Measurements from ENCODE around the gene MS4A4A. TPM values are rescaled to one million over a fixed set of nuclear protein-coding genes. Genes with fewer than 3 reads are reported as not detected.

The MS4A4A gene
- total and polyA plus RNA-seq, 2 of the 4 experiments (the other 2 are of a cell fraction) = not detected

GRCh38 chr11:60252213-60253108 lies 28.0 kb upstream of the MS4A4A start (continued):
- TF ChIP-seq CHD1 (IDR thresholded peaks at IDR 0.05; ENCODE audit: low read depth, low read length) = no peak

- no peaks in the 10 kb centered on the region for H3K36me3 ChIP-seq (ENCODE audit: control insufficient read depth, insufficient read depth, low read length)
- no peak overlapping the region for H4K91ac ChIP-seq (ENCODE audit: insufficient read depth, low read depth, low read length)
- no peak overlapping the region for H4K8ac ChIP-seq (ENCODE audit: low read depth in 2 of 2, low read length in 2 of 2)
- H2AFZ ChIP-seq (replicated peaks; ENCODE audit: low read length, poor library complexity) = no peak overlapping the region
- no peak overlapping the region for H3K9ac ChIP-seq (ENCODE audit: low read depth, low read length)
- no peak for DNase-seq
- CTCF ChIA-PET = no interaction called here
- dilution Hi-C loops (cut with HindIII; ENCODE audit: low sequenced_read_pairs, unreplicated experiment) (no loop called here), in situ Hi-C loops (cut with MboI; ENCODE audit: low sequenced_read_pairs) (no loop called here), intact Hi-C loops (cut with micrococcal nuclease) (no loop called here)
- H4K20me1 ChIP-seq (ENCODE audit: insufficient read depth, low read length) = no peaks in the 10 kb centered on the region
- no peak overlapping the region for H2BK20ac ChIP-seq (ENCODE audit: low read depth, low read length)
- no CpG with 5 or more reads among the region's 4 CpGs for WGBS, 2 experiments (ENCODE audit: extremely low coverage in 2 of 2, insufficient read length in 1 of 2)
- no peak overlapping the region for H2AK9ac ChIP-seq (replicated peaks; ENCODE audit: low read depth, low read length, poor library complexity)
- H3K27me3 ChIP-seq (ENCODE audit: control insufficient read depth, insufficient read depth, low read length) = no peaks in the 10 kb centered on the region
- no peak overlapping the region for H3K27ac ChIP-seq (ENCODE audit: insufficient read depth, low read length)
- no peak overlapping the region for H2BK5ac ChIP-seq (ENCODE audit: low read depth, low read length, poor library complexity, severe bottlenecking)
- H3K18ac ChIP-seq (ENCODE audit: low read depth, low read length) = no peak overlapping the region
- no peak overlapping the region for H3K4me2 ChIP-seq (ENCODE audit: low read depth, low read length)
- H3K23ac ChIP-seq (ENCODE audit: low read depth, low read length) = no peak overlapping the region
- POLR2A ChIA-PET (ENCODE audit: unreplicated experiment) = no interaction called here
- no peaks in the 10 kb centered on the region for H3K79me1 ChIP-seq (ENCODE audit: low read depth in 1 of 2, low read length in 2 of 2)
- H2AK5ac ChIP-seq (ENCODE audit: low read depth, low read length) = no peak overlapping the region
- no peak overlapping the region for H2BK15ac ChIP-seq (ENCODE audit: low read depth, low read length)
- ATAC-seq (ENCODE audit: low read depth) = no peak
- H3K4me1 ChIP-seq (ENCODE audit: control insufficient read depth, insufficient read depth, low read length) = no peaks in the 10 kb centered on the region
- no peak overlapping the region for H2BK120ac ChIP-seq (ENCODE audit: low read depth, low read length)
- H3K9me1 ChIP-seq (ENCODE audit: insufficient read depth, low read length) = no peaks in the 10 kb centered on the region
- no peak overlapping the region for H3K14ac ChIP-seq (replicated peaks; ENCODE audit: low read depth, low read length)
- no TSS peak for BruUV-seq (replicated peaks)
- H3K4me3 ChIP-seq (ENCODE audit: insufficient read depth, low read depth, low read length) = no peak overlapping the region
- peaks cover 6% of the 10 kb centered on the region for H3K9me3 ChIP-seq (ENCODE audit: control insufficient read depth, insufficient read depth, low read length)
- H4K5ac ChIP-seq (ENCODE audit: low read depth, low read length) = no peak overlapping the region
- H3K56ac ChIP-seq (ENCODE audit: extremely low read depth, insufficient read depth, low read length) = no peak overlapping the region
- no peak overlapping the region for H3K4ac ChIP-seq (ENCODE audit: low read depth, low read length)
- no peak for TF ChIP-seq RCOR1 (IDR thresholded peaks at IDR 0.05; ENCODE audit: insufficient replicate concordance, low read length)
- TF ChIP-seq SMC3 (IDR thresholded peaks at IDR 0.05; ENCODE audit: low read depth, low read length) = no peak
- TF ChIP-seq MXI1 (IDR thresholded peaks at IDR 0.05; ENCODE audit: borderline replicate concordance, low read depth, low read length) = no peak
- no peak for TF ChIP-seq NFE2L2 (IDR thresholded peaks at IDR 0.05; ENCODE audit: low read depth, low read length)
- TF ChIP-seq BHLHE40 (IDR thresholded peaks at IDR 0.05; ENCODE audit: low read depth, low read length) = no peak
- no peak for TF ChIP-seq ELK1 (IDR thresholded peaks at IDR 0.05; ENCODE audit: borderline replicate concordance, low read depth, low read length)
- no peak for TF ChIP-seq USF2 (IDR thresholded peaks at IDR 0.05; ENCODE audit: low read depth, low read length)
- TF ChIP-seq POLR2A (IDR thresholded peaks at IDR 0.05; ENCODE audit: low read depth, low read length) = no peak
- no peak for TF ChIP-seq CHD1 (IDR thresholded peaks at IDR 0.05; ENCODE audit: low read depth, low read length)
- TF ChIP-seq FOS (IDR thresholded peaks at IDR 0.05; ENCODE audit: low read depth, low read length) = no peak
- no peak for TF ChIP-seq MAZ (IDR thresholded peaks at IDR 0.05; ENCODE audit: borderline replicate concordance, low read depth, low read length)
- TF ChIP-seq MAFK (IDR thresholded peaks at IDR 0.05; ENCODE audit: low read depth, low read length) = no peak
Measured at GRCh38 chr11:60257956-60258722, 22.3 kb upstream of the MS4A4A start.

All from IMR-90 (cell line).